HepG2 (cell line): ENCODE results near the gene ETFA. TPM values are rescaled to one million over a fixed set of nuclear protein-coding genes. Genes with fewer than 3 reads are reported as not detected.

Experiments used
- ATAC-seq: fragments of 200-7000 bp; cut with Tn5 transposase; 3 replicates; pipeline ENCODE4 v1.9.1; 2020; ENCODE audit warnings: mild to moderate bottlenecking, moderate library complexity
- BruUV-seq: library from RNA; stranded (reverse); fragments of 400-500 nt; replicated peaks from 2 replicates; lab custom pipeline; 2021; lab: Mats Ljungman, UMichigan
- CTCF ChIA-PET: fragments of 300-600 bp; formaldehyde crosslinking; extraction: SDS; loops from one replicate; lab custom pipeline; 2021; ENCODE audit warnings: low total read pairs, inconsistent platforms, low intra/inter-chr PET ratio; lab: Yijun Ruan, JAX
- POLR2A ChIA-PET: fragments of 350-600 bp; sonication (Branson Sonifier 250); formaldehyde crosslinking; loops from one replicate; lab custom pipeline; 2020; ENCODE audit warnings: antibody characterized with exemption, inconsistent platforms; lab: Yijun Ruan, JAX
- DNase-seq: peaks from one replicate; pipeline ENCODE4 v3.0.0-alpha.2; 2015; ENCODE audit warnings: low spot score
- FAIRE-seq: peaks from 3 replicates; lab custom pipeline; 2011; peaks lifted over from hg19 to GRCh38; lab: Jason Lieb, UNC
- H2AFZ ChIP-seq: one replicate; pipeline ENCODE4 v1.6.1; 2011; ENCODE audit warnings: low read length, inconsistent platforms
- H3K27ac ChIP-seq: fragments of 300-600 bp; 3 replicates; pipeline ENCODE4 v1.8.0; 2011; ENCODE audit warnings: mixed run types, mild to moderate bottlenecking, mixed read lengths, low read length, inconsistent platforms; ENCODE audit not compliant: insufficient read depth; ENCODE audit errors: extremely low read length
- H3K27me3 ChIP-seq, 2 experiments: fragments of 200-600 bp in 1 of 2; 2 replicates in 1 of 2; 3 replicates in 1 of 2; pipeline versions ENCODE4 v1.6.0 to v1.8.0; 2011; ENCODE audit warnings: low read length in 2 of 2, mild to moderate bottlenecking in 2 of 2, moderate library complexity in 2 of 2, inconsistent platforms in 1 of 2; ENCODE audit not compliant: insufficient read depth in 2 of 2, control insufficient read depth in 1 of 2
- H3K36me3 ChIP-seq, 2 experiments: fragments of 200-600 bp in 1 of 2; replicated peaks in 1 of 2; 2 replicates in 1 of 2; 3 replicates in 1 of 2; pipeline versions ENCODE4 v1.5.1 to v1.8.0; 2011; ENCODE audit warnings: low read length in 2 of 2, inconsistent platforms in 1 of 2; ENCODE audit not compliant: insufficient read depth in 2 of 2, control insufficient read depth in 1 of 2
- H3K4me1 ChIP-seq: 2 replicates; pipeline ENCODE4 v1.5.1; 2012; ENCODE audit warnings: low read length, inconsistent platforms; ENCODE audit not compliant: insufficient read depth
- H3K4me2 ChIP-seq: 2 replicates; pipeline ENCODE4 v1.6.0; 2011; ENCODE audit warnings: low read depth, low read length, inconsistent platforms
- H3K4me3 ChIP-seq, 3 experiments: fragments of 200-600 bp in 1 of 3; sonication (generic), shearing (Covaris generic) in 1 of 3; replicated peaks in 1 of 3; 2 replicates each; pipeline ENCODE4 v1.5.1; 2011 to 2016; ENCODE audit warnings: low read length in 3 of 3, inconsistent platforms in 2 of 3, low read depth in 2 of 3, mild to moderate bottlenecking in 2 of 3, control low read depth in 1 of 3, mixed read lengths in 1 of 3; ENCODE audit not compliant: insufficient read depth in 1 of 3
- H3K79me2 ChIP-seq: one replicate; pipeline ENCODE4 v1.6.1; 2011; ENCODE audit warnings: low read length, inconsistent platforms; ENCODE audit not compliant: insufficient read depth
- H3K9ac ChIP-seq: 2 replicates; pipeline ENCODE4 v1.6.0; 2011; ENCODE audit warnings: mild to moderate bottlenecking, low read depth, low read length, inconsistent platforms; ENCODE audit not compliant: insufficient read depth
- H3K9me3 ChIP-seq: 2 replicates; pipeline ENCODE4 v1.5.1; 2012; ENCODE audit warnings: mild to moderate bottlenecking, low read length
- H4K20me1 ChIP-seq: 2 replicates; pipeline ENCODE4 v1.6.0; 2011; ENCODE audit warnings: inconsistent platforms, mild to moderate bottlenecking, low read length, moderate library complexity; ENCODE audit not compliant: insufficient read depth
- MED13 ChIP-seq: sonication (generic); formaldehyde crosslinking; IDR thresholded peaks from 2 replicates; pipeline ENCODE4 v1.5.0; 2020; ENCODE audit warnings: missing genetic modification reagents
- RAD21 ChIP-seq: fragments of 450-650 bp; formaldehyde crosslinking; IDR thresholded peaks from 2 replicates; pipeline ENCODE4 v1.5.0; 2020; ENCODE audit warnings: mild to moderate bottlenecking
- SMC3 ChIP-seq: IDR thresholded peaks from 2 replicates; pipeline ENCODE4 v1.6.1; 2011; ENCODE audit warnings: low read length, improper control_type of control experiment
- SRSF4 ChIP-seq: fragments of 200-400 bp; formaldehyde crosslinking; IDR thresholded peaks from one replicate; pipeline ENCODE4 v1.6.1; 2018; ENCODE audit warnings: mild to moderate bottlenecking, low read depth, low read length, moderate library complexity; ENCODE audit not compliant: poor library complexity, severe bottlenecking
- STAG1 ChIP-seq: sonication (generic); formaldehyde crosslinking; IDR thresholded peaks from 2 replicates; pipeline ENCODE4 v1.4.0; 2020; ENCODE audit warnings: missing genetic modification reagents
- TEAD3 ChIP-seq: optimal IDR thresholded peaks from 2 replicates; pipeline ENCODE3; 2016; ENCODE audit warnings: borderline replicate concordance
- TRIM24 ChIP-seq: sonication (generic); formaldehyde crosslinking; IDR thresholded peaks from 2 replicates; pipeline ENCODE4 v1.8.0; 2022; ENCODE audit warnings: mild to moderate bottlenecking, missing genetic modification reagents
- ZFX ChIP-seq: sonication (generic); formaldehyde crosslinking; IDR thresholded peaks from 2 replicates; pipeline ENCODE4 v1.4.0; 2020; ENCODE audit warnings: mild to moderate bottlenecking, low read depth, missing genetic modification reagents, moderate library complexity
- ZNF629 ChIP-seq: sonication (generic); formaldehyde crosslinking; conservative IDR thresholded peaks from 2 replicates; pipeline ENCODE4 v1.5.0; 2020; ENCODE audit warnings: missing genetic modification reagents
- ZNF644 ChIP-seq: IDR thresholded peaks from 2 replicates; pipeline ENCODE4 v1.6.1; 2016; ENCODE audit warnings: low read depth
- WGBS: methylation state at CpG from one replicate; pipeline ENCODE4 v1.1.6; 2017; ENCODE audit warnings: low lambda C conversion rate; 5-methylcytosine and 5-hydroxymethylcytosine counted together
- in situ Hi-C: cut with HindIII; loops from 2 replicates; pipeline ENCODE4 v1.10.0; 2017; ENCODE audit warnings: low pct_unique_long_range_greater_than_20kb; ENCODE audit not compliant: extremely low pct_ligation_motif_present
- intact Hi-C: fragments of 100-400 bp; cut with micrococcal nuclease; formaldehyde crosslinking; loops from one replicate; pipeline ENCODE4 v1.10.0; 2022; ENCODE audit not compliant: unreplicated experiment
- polyA plus RNA-seq, 8 experiments: library from polyadenylated mRNA; depleted of rRNA in 3 of 8; stranded (reverse) in 7 of 8; unstranded in 1 of 8; fragments of >200 nt; fragmentation: Illumina TruSeq in 4 of 8; extraction: Trizol in 4 of 8; gene quantifications; 2 replicates each; pipeline versions ENCODE4 v1.2.1 to v1.2.3, GENCODE V29; 2011 to 2016; ENCODE audit warnings: low read depth in 4 of 8, missing spikeins in 1 of 8, mixed read lengths in 1 of 8; ENCODE audit not compliant: insufficient read depth in 1 of 8
- total RNA-seq, 5 experiments: library from RNA; depleted of rRNA; stranded (reverse); fragments of >200 nt; fragmentation: Illumina TruSeq; extraction: Trizol; gene quantifications; 2 replicates each; pipeline ENCODE4 v1.2.3, GENCODE V29; 2016; ENCODE audit warnings: low read depth in 1 of 5
- TF ChIP-seq, protein P1 (sequence below): sonication (generic); formaldehyde crosslinking; IDR thresholded peaks from 2 replicates; pipeline ENCODE4 v1.5.0; 2020; ENCODE audit warnings: mild to moderate bottlenecking, missing genetic modification reagents, moderate library complexity
- TF ChIP-seq, protein P2 (sequence below): sonication (generic); formaldehyde crosslinking; conservative IDR thresholded peaks from 2 replicates; pipeline ENCODE4 v1.8.0; 2022; ENCODE audit warnings: low read depth, missing genetic modification reagents

The ETFA gene
- total and polyA plus RNA-seq, 2 of the 13 experiments (the other 11 are each of a cell fraction or from before 2014, with no cell fraction given), result 291 to 396 TPM

DNA sequence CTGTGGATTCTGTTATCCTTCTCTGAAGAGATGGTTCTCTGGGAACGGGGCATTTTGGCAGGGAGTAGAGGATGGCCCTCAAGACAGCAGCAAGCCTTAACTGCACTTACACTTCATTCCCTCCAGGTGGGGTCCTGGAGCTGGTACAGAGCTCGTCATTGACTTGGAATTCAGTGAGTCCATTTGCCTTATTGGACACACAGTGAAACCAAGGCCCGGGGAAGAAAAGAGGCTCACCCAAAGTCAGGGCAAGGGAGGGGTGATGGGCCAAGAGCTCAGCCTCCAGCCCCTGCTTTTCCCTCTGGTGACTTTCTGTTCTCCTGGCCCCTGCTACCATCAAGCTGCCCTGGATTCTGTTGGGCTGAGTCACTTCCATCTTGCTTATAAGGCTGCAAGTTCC is 125.6 kb downstream of the ETFA start:
- no TSS peak for BruUV-seq
- 0% methylated on average over 3 of the region's 3 CpGs for WGBS
- in situ Hi-C loops, result no loop called here
- H3K79me2 ChIP-seq, result no peaks in the 10 kb centered on the region
- peak; percentile 72 for DNase-seq
- H3K9me3 ChIP-seq, result no peaks in the 10 kb centered on the region
- peak; percentile 81 for FAIRE-seq
- peak overlapping the region; percentile 52 for H3K4me2 ChIP-seq
- ChIA-PET CTCF (interaction anchor here (1.3 kb wide), 1 partner anchor 680 kb away, joined by 3 read pairs; no protein-coding TSS in a partner anchor), POLR2A (interaction anchor here (0.8 to 2.4 kb wide), 4 partner anchors 22 to 150 kb away, joined by 3 to 12 read pairs (median 4); partner anchors contain the start of gene ISL2)
- no peaks in the 10 kb centered on the region for H3K36me3 ChIP-seq
- H3K27ac ChIP-seq, result no peak overlapping the region
- no peak overlapping the region for H2AFZ ChIP-seq
- intact Hi-C loops, result no loop called here
- peak; percentile 70 for TF ChIP-seq TEAD3 (CRISPR knock-in tag)
- no peak for TF ChIP-seq SRSF4
- TF ChIP-seq SMC3, result peak; percentile 46
- TF ChIP-seq, protein P1, sequence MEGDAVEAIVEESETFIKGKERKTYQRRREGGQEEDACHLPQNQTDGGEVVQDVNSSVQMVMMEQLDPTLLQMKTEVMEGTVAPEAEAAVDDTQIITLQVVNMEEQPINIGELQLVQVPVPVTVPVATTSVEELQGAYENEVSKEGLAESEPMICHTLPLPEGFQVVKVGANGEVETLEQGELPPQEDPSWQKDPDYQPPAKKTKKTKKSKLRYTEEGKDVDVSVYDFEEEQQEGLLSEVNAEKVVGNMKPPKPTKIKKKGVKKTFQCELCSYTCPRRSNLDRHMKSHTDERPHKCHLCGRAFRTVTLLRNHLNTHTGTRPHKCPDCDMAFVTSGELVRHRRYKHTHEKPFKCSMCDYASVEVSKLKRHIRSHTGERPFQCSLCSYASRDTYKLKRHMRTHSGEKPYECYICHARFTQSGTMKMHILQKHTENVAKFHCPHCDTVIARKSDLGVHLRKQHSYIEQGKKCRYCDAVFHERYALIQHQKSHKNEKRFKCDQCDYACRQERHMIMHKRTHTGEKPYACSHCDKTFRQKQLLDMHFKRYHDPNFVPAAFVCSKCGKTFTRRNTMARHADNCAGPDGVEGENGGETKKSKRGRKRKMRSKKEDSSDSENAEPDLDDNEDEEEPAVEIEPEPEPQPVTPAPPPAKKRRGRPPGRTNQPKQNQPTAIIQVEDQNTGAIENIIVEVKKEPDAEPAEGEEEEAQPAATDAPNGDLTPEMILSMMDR (CRISPR knock-in tag), result peak; percentile 74
- TF ChIP-seq ZFX (CRISPR knock-in tag), result no peak
- TF ChIP-seq MED13 (CRISPR knock-in tag), result no peak
- TF ChIP-seq ZNF629 (CRISPR knock-in tag), result 0 out of 2 replicates have a peak, but pooled peaks have one; percentile 20
- TF ChIP-seq RAD21, result peak; percentile 54
- TF ChIP-seq ZNF644 (CRISPR knock-in tag), result peak; percentile 27; the same call in 1 of the 2 replicates
- peak; percentile 79 for TF ChIP-seq STAG1 (CRISPR knock-in tag)
- no peak for TF ChIP-seq TRIM24 (CRISPR knock-in tag)
- TF ChIP-seq, protein P2, sequence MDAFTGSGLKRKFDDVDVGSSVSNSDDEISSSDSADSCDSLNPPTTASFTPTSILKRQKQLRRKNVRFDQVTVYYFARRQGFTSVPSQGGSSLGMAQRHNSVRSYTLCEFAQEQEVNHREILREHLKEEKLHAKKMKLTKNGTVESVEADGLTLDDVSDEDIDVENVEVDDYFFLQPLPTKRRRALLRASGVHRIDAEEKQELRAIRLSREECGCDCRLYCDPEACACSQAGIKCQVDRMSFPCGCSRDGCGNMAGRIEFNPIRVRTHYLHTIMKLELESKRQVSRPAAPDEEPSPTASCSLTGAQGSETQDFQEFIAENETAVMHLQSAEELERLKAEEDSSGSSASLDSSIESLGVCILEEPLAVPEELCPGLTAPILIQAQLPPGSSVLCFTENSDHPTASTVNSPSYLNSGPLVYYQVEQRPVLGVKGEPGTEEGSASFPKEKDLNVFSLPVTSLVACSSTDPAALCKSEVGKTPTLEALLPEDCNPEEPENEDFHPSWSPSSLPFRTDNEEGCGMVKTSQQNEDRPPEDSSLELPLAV, result no peak
- no peaks in the 10 kb centered on the region for H4K20me1 ChIP-seq
- H3K27me3 ChIP-seq, result peaks cover 3 to 31% of the 10 kb centered on the region in 2 experiments; a peak in 4 of 5 replicates
- peak; percentile 72 for ATAC-seq
- H3K9ac ChIP-seq, result no peak overlapping the region
- peaks cover 24% of the 10 kb centered on the region for H3K4me1 ChIP-seq
- no peak overlapping the region for H3K4me3 ChIP-seq
